EH (cell line): Measurements from ENCODE around the gene RAB13.
"Not testable (repeated sequence)": the region's sequence is repeated elsewhere in the genome, so short reads cannot be mapped to it uniquely, and the experiment has no call there.

ENCODE experiments used
- DNase-seq: peaks from one replicate; pipeline ENCODE4 v3.0.0-alpha.2; 2015; ENCODE audit warnings: low read depth

The RAB13 gene

GRCh38 chr1:153985941-153986761 is at the start of gene RAB13:
Gene RAB13, minus strand, starts transcription at chr1:153986339. Its CDS starts 103 bp downstream, at chr1:153986236.
- DNase-seq: peak; percentile 91

DNA sequence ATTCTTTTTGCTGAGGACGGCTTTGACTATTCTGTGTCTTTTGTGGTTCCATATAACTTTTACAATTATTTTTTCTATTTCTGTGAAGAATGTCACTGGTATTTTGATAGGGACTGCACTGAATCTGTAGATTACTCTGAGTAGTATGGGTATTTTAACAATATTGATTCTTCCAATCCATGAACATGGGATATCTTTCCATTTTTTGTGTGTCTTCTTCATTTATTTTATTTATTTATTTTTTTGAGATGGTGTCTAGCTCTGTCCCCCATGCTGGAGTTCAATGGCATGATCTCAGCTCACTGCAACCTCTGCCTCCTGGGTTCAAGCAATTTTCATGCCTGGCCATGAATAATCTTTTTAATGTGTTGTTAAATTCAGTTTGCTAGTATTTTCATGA is 47.6 kb upstream of the RAB13 start:
- DNase-seq: not testable (repeated sequence)

GRCh38 chr1:154019940-154020339 is 33.8 kb upstream of the RAB13 start:
- no peak for DNase-seq

DNA sequence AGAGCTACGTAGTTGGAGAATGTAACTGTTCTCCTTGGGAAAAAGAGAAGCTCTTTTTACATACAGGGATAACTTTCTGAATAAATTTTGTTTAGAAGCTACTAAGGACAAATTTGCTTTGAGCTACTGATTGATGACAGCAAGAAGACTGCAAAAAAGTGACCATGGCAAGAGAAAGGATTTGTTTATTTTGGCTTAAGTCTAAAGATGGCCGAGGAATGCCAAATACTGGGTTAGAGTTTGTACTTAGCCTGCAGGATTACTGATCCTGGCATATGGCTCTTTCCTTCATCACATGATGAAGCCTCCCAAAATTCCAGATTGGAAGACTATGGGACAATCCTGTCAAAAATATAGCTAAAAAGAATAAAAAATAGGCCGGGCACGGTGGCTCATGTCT is 33.1 kb upstream of the RAB13 start:
- DNase-seq: no peak

GRCh38 chr1:154014154-154014907 is 28.2 kb upstream of the RAB13 start:
- peak; percentile 73 for DNase-seq

DNA sequence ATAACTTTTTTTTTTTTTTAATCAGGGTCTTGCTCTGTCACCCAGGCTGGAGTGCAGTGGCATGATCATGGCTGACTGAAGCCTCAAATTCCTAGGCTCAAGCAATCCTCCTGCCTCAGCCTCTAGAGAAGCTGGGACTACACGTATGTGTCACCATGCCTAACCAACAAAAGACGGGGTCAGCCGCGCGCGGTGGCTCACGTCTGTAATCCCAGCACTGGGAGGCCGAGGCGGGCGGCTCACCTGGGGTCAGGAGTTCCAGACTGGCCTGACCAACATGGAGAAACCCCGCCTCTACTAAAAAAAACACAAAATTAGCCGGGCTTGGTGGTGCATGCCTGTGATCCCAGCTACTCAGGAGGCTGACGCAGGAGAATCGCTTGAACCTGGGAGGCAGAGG is 26.4 kb upstream of the RAB13 start:
- not testable (repeated sequence) for DNase-seq

DNA sequence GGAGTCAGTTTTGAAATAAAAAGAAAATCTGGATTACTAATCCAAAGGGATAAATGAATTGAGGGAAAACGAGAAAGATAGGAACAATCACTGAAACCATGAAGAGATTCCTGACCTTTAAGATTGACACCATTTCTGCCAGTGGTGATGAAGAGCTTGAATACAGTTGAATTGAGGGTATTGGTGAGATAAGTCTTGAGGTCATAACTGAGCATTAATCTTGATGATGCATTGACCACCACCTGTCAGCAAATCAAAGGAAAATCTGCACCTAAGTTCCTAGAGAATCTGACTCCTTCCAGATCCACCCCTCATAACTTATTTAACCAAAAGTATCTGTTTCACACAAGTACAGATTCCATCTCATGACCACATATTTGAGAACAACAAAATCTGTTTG is 26.0 kb upstream of the RAB13 start:
- DNase-seq: no peak

DNA sequence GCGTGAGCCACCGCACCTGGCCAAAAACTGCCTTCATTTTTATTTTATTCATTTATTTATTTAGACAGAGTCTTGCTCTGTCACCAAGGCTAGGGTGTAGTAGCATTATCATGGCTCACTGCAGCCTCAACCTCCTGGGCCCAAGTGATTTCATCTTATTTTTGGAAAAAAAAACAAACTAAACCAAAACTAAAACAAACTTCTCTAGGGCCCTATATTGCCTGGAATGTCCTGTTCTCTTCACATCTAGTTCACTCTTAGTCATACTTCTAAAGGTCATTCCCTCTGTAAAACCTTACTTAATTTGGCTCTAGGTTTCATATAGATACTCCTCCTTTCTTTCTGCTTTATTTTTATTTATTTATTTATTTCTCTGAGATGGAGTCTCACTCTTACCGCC is 20.0 kb upstream of the RAB13 start:
- DNase-seq: peak; percentile 90

- DNase-seq: no peak
Observed at GRCh38 chr1:154000420-154000819, 14.3 kb upstream of the RAB13 start.

GRCh38 chr1:153996882-153997281 is 10.7 kb upstream of the RAB13 start:
- not testable (repeated sequence) for DNase-seq

GRCh38 chr1:153995640-153996039 is 9.5 kb upstream of the RAB13 start:
- DNase-seq: no peak

DNA sequence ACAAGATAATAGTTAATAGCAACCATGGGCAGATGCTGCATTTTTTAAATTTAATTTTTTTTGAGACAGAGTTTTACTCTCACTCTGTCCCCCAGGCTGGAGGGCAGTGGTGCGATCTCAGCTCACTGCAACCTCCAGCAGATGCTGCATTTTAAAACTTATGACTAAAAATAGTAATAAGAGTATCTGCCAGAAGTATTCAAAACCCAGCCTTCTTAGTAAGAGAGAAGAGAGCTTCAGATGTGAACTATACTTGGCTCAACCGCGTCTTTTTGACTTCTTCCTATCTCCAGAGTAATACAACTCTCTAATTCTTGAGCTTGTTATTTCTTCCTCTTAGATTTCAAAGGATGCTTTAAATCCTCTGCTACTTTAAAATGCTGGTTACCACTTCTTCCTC is 9.1 kb upstream of the RAB13 start:
- no peak for DNase-seq

- no peak for DNase-seq
Observed at GRCh38 chr1:153991806-153992205, 5.7 kb upstream of the RAB13 start.

- DNase-seq: no peak
Observed at GRCh38 chr1:153991151-153991630, 5.1 kb upstream of the RAB13 start.

- peak; percentile 98 for DNase-seq
Observed at GRCh38 chr1:153990468-153991150, 4.5 kb upstream of the RAB13 start, which contains the start of gene RPS27. Gene RPS27, plus strand, starts transcription at chr1:153990762. Its CDS starts 35 bp downstream, at chr1:153990797.

DNA sequence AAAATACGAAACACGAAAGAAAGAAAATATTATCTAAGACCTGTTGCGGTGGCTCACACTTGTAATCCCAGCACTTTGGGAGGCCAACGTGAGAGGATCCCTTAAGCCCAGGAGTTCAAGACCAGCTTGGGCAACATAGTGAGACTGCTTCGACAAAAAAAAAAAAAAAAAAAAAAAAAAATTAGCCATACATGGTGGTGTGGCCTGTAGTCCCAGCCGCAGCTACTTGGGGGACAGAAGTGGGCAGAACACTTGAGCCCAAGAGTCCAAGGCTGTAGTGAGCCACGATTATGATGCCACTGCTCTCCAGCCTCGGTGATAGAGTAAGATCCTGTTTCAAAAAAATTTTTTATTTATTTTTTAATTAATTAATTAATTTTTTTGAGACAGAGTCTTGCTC is 1.5 kb upstream of the RAB13 start:
- DNase-seq: no peak

DNA sequence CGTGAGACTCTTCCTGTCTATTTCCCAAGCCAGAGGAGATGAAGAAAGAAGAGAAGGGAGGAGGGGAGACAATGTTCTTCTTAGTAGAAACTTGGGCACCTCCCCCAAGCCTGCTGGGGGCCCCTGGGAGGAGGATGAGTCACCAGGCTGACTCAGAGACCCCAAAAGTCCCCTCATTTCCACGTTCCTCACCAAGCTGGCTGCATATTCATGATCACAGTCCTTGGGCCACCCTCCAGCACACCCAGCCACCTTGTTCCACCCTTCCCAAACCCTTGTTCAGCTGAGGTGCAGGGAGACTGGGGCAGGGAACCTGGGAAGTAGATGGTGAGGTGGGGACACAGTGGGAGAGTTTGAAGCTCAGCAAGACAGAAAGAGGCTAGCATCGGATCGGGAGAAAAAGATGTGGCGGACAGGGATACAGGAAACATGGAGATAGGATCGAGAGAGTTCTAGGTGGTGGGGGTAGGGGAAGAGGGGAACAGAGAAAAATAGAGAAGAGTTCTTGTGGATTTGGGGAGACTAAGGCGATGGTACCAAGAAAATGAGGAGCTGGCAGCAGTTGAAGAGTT is 712 bp downstream of the RAB13 start:
- DNase-seq: peak; percentile 81

DNA sequence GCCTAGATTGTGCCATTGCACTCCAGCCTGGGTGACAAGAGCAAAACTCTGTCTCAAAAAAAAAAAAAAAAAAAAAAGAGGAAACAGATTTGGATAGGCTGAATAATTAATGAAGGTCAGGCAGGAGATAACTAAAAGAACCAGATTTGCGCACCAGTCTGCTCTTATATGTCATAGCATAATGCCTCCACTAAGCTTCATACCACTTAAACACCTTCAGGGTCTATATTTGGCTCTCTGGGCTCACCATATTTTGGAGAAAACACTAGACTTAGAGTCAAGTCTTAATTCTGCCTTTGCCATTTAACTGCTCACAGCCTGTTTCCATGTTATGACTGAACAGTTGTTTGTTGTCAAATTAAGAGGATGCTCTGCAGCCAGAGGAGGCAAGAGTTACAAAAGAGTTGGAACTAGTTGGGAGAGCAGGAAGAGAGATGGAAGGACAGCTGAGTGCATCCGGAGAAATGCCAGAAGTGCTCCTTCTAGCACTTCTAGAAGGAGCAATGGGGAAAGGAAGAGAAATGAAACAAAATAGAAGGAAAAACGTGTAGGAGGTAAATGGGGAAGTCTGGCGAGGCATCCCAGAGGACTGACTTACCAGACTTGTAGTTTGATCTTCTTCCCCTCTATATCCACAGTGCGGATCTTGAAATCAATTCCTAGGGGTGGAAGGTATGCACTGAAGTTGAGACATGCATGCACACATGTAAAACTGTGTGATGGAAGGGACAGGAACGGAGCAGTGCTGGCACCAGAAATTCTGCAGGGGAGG is 1.8 kb downstream of the RAB13 start:
- no peak for DNase-seq

- DNase-seq: not testable (repeated sequence)
Observed at GRCh38 chr1:153981735-153982134, 4.4 kb downstream of the RAB13 start.

DNA sequence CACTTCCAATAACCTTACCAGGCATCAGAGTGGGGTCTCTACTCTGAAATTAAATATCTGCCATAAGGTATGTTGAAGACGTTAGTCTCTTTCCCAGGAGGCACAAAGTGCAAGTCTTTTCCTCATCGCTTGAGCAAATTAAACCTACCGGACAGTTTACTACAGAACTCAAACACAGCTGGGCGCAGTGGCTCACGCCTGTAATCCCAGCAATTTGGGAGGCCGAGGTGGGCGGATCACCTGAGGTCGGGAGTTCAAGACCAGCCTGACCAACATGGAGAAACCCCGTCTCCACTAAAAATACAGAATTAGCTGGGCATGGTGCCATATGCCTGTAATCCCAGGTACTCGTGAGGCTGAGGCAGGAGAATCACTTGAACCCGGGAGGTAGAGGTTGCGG is 7.0 kb downstream of the RAB13 start:
- DNase-seq: not testable (repeated sequence)

DNA sequence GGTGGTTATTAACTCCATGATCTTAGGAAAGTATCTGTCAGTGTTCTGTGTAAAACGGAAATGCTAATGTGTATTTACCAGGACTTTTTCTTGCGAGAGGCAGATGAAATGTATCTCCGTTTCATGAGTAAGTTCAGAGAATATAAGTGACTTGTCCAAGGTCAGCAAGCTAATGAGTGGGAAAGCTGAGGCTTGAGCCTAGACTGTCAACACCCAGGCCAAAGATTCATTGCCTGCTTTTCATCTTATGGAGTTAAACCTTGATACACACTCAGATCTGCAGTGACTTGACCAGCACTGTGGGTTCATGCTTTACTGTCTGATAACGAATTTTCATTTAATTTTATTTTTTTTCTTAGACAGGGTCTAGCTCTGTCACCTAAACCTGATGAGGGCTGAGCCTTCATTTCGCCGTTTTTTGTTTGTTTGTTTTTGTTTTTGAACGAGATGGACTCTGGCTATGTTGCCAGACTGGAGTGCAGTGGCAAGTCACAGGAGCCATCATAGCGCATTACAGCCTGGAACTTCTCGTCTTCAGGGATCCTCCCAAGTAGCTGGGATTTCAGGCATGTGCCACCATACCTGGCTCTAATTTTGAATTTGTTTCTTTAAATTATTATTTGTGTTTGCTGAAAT is 7.7 kb downstream of the RAB13 start:
- peak; percentile 15 for DNase-seq
